Hepatocyte (in vitro differentiated cells): ENCODE results near the gene NMB. TPM values are rescaled to one million over a fixed set of nuclear protein-coding genes. Genes with fewer than 3 reads are reported as not detected.
A peak's percentile ranks its signal among the peaks of the same experiment; 100 is the strongest.
"Not testable (repeated sequence)": the region's sequence is repeated elsewhere in the genome, so short reads cannot be mapped to it uniquely, and the experiment has no call there.

Experiments
- DNase-seq: peaks from one replicate; pipeline ENCODE4 v3.0.0-alpha.2; 2016; ENCODE audit warnings: low spot score
- H2AFZ ChIP-seq: fragments of 200-600 bp; sonication (generic); 2 replicates; pipeline ENCODE4 v1.6.0; 2016; ENCODE audit warnings: antibody characterized with exemption, mild to moderate bottlenecking
- H3K27ac ChIP-seq: fragments of 200-600 bp; sonication (generic); 2 replicates; pipeline ENCODE4 v1.5.1; 2016; ENCODE audit warnings: mild to moderate bottlenecking
- H3K27me3 ChIP-seq: fragments of 200-600 bp; sonication (generic); 2 replicates; pipeline ENCODE4 v1.6.1; 2016
- H3K36me3 ChIP-seq: fragments of 200-600 bp; sonication (generic); replicated peaks from 2 replicates; pipeline ENCODE4 v1.5.1; 2016; ENCODE audit warnings: low read depth; ENCODE audit not compliant: insufficient read depth
- H3K4me1 ChIP-seq: fragments of 200-600 bp; sonication (generic); 2 replicates; pipeline ENCODE4 v1.5.1; 2016; ENCODE audit warnings: mild to moderate bottlenecking, moderate library complexity; ENCODE audit not compliant: insufficient read depth
- H3K4me2 ChIP-seq: fragments of 200-600 bp; sonication (generic); 2 replicates; pipeline ENCODE4 v1.6.0; 2016
- H3K4me3 ChIP-seq: fragments of 200-600 bp; sonication (generic); 2 replicates; pipeline ENCODE4 v1.5.1; 2016; ENCODE audit warnings: mild to moderate bottlenecking
- H3K79me2 ChIP-seq: fragments of 200-600 bp; sonication (generic); 2 replicates; pipeline ENCODE4 v1.6.0; 2017; ENCODE audit warnings: mild to moderate bottlenecking
- H3K9me2 ChIP-seq: fragments of 200-600 bp; sonication (generic); replicated peaks from 2 replicates; pipeline ENCODE4 v1.6.0; 2017; ENCODE audit warnings: mild to moderate bottlenecking; ENCODE audit not compliant: insufficient read depth
- H3K9me3 ChIP-seq: fragments of 200-600 bp; sonication (generic); 2 replicates; pipeline ENCODE4 v1.5.1; 2016; ENCODE audit warnings: low read depth, mild to moderate bottlenecking
- H4K20me1 ChIP-seq: fragments of 200-600 bp; sonication (generic); 2 replicates; pipeline ENCODE4 v1.6.0; 2016; ENCODE audit warnings: mild to moderate bottlenecking; ENCODE audit not compliant: insufficient read depth, poor library complexity, severe bottlenecking
- CTCF ChIP-seq: fragments of 200-600 bp; sonication (generic); IDR thresholded peaks from 2 replicates; pipeline ENCODE4 v1.5.1; 2016; ENCODE audit warnings: antibody characterized with exemption, mild to moderate bottlenecking; ENCODE audit not compliant: poor library complexity
- EZH2 ChIP-seq: fragments of 200-600 bp; sonication (generic); IDR thresholded peaks from 2 replicates; pipeline ENCODE4 v1.6.1; 2016; ENCODE audit warnings: antibody characterized with exemption, mild to moderate bottlenecking, borderline replicate concordance
- EZH2phosphoT487 ChIP-seq: fragments of 200-600 bp; sonication (generic); IDR thresholded peaks from one replicate; pipeline ENCODE4 v1.6.1; 2018; ENCODE audit warnings: antibody characterized with exemption, mild to moderate bottlenecking, low read depth, moderate library complexity; ENCODE audit not compliant: unreplicated experiment, severe bottlenecking
- WGBS: methylation state at CpG from one replicate; pipeline ENCODE4 v1.1.6; 2016; ENCODE audit warnings: low lambda C conversion rate; ENCODE audit errors: missing lambda C conversion rate; 5-methylcytosine and 5-hydroxymethylcytosine counted together
- polyA plus RNA-seq: library from polyadenylated mRNA; unstranded; fragments of >200 nt; fragmentation: Nextera tagmentation; extraction: Ambion mirVana; gene quantifications from 2 replicates; pipeline ENCODE4 v1.2.1, GENCODE V29; 2016
- total RNA-seq: library from RNA; depleted of rRNA; stranded (reverse); fragments of >200 nt; gene quantifications from 2 replicates; pipeline ENCODE4 v1.2.3, GENCODE V29; 2014

Gene NMB
- total and polyA plus RNA-seq, 2 experiments from 2014 or later = 3.8 to 15.4 TPM

DNA sequence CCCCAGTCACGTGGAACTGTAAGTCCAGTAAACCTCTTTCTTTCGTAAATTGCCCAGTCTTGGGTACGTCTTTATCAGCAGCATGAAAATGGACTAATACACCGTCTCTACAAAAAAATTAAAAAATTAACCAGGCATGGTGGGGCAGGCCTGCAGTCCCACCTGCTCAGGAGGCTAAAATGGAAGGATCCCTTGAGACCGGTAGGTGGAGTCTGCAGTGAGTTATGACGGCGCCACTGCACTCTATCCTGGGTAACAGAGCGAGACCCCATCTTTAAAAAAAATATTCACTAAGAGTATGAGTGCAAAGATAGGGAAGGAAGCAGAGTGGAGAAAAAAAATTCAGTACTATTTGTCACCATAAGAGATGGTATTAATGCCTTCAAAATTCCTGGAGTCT lies 32.3 kb upstream of the NMB start:
- Histone ChIP-seq H2AFZ (no peak overlapping the region), H3K9me2 (no peaks in the 10 kb centered on the region), H3K79me2 (peaks cover 63% of the 10 kb centered on the region), H3K9me3 (no peaks in the 10 kb centered on the region), H3K36me3 (no peaks in the 10 kb centered on the region), H3K27me3 (no peaks in the 10 kb centered on the region), H4K20me1 (peaks cover 18% of the 10 kb centered on the region), H3K27ac (no peak overlapping the region), H3K4me1 (no peaks in the 10 kb centered on the region), H3K4me2 (no peak overlapping the region), H3K4me3 (no peak overlapping the region)
- no peak for DNase-seq
- WGBS = 98% methylated on average over 8 of the region's 8 CpGs
- TF ChIP-seq EZH2 = no peak
- TF ChIP-seq CTCF = no peak
- TF ChIP-seq EZH2phosphoT487 = no peak

GRCh38 chr15:84689858-84690257 lies 31.9 kb upstream of the NMB start:
- Histone ChIP-seq H4K20me1 (peaks cover 18% of the 10 kb centered on the region), H2AFZ (no peak overlapping the region), H3K79me2 (peaks cover 61% of the 10 kb centered on the region), H3K36me3 (no peaks in the 10 kb centered on the region), H3K9me3 (no peaks in the 10 kb centered on the region), H3K27ac (no peak overlapping the region), H3K4me2 (no peak overlapping the region), H3K9me2 (no peaks in the 10 kb centered on the region), H3K4me1 (no peaks in the 10 kb centered on the region), H3K4me3 (no peak overlapping the region), H3K27me3 (no peaks in the 10 kb centered on the region)
- 96% methylated on average over 4 of the region's 4 CpGs for WGBS
- no peak for DNase-seq
- TF ChIP-seq EZH2phosphoT487 (no peak), CTCF (no peak), EZH2 (no peak)

- not testable (repeated sequence) for H3K4me2 ChIP-seq, H3K27me3 ChIP-seq, H3K36me3 ChIP-seq, H3K4me3 ChIP-seq, H3K4me1 ChIP-seq, H3K27ac ChIP-seq, H3K9me3 ChIP-seq, H2AFZ ChIP-seq, H3K9me2 ChIP-seq, DNase-seq, H4K20me1 ChIP-seq
- H3K79me2 ChIP-seq = peaks cover 40% of the 10 kb centered on the region
- WGBS = 95% methylated on average over 7 of the region's 7 CpGs
These were observed 28.4 kb upstream of the NMB start for GRCh38 chr15:84686446-84686845.

GRCh38 chr15:84685304-84685703 lies 27.3 kb upstream of the NMB start:
- Histone ChIP-seq H3K27ac (no peak overlapping the region), H3K27me3 (no peaks in the 10 kb centered on the region), H3K79me2 (peaks cover 29% of the 10 kb centered on the region), H3K9me3 (no peaks in the 10 kb centered on the region), H3K4me1 (no peaks in the 10 kb centered on the region), H3K9me2 (no peaks in the 10 kb centered on the region), H3K4me3 (no peak overlapping the region), H4K20me1 (no peaks in the 10 kb centered on the region), H3K36me3 (no peaks in the 10 kb centered on the region), H2AFZ (no peak overlapping the region), H3K4me2 (no peak overlapping the region)
- peak; percentile 22 for DNase-seq
- TF ChIP-seq EZH2 (no peak), EZH2phosphoT487 (no peak)
- WGBS = 81% methylated on average over 5 of the region's 5 CpGs
